Left lung (tissue), 10 donors: ENCODE results near the gene STXBP4. TPM values are rescaled to one million over a fixed set of nuclear protein-coding genes. Genes with fewer than 3 reads are reported as not detected.

Experiments used
- ATAC-seq: fragments of 200-7000 bp; cut with Tn5 transposase; one replicate; pipeline ENCODE4 v1.9.1; 2020; ENCODE audit warnings: moderate library complexity
- DNase-seq, 4 donors: peaks; one replicate each; pipeline ENCODE4 v3.0.0-alpha.2; 2013 to 2020
- H3K27ac ChIP-seq, 2 donors: fragments of 200-600 bp; sonication (generic) in 1 of 2; one replicate each; pipeline versions ENCODE4 v1.5.0 to v1.8.0; 2020 to 2021
- H3K27me3 ChIP-seq, 2 donors: fragments of 200-600 bp; sonication (generic) in 1 of 2; one replicate each; pipeline versions ENCODE4 v1.5.0 to v1.8.0; 2020 to 2021
- H3K36me3 ChIP-seq, 2 donors: fragments of 200-600 bp; sonication (generic) in 1 of 2; one replicate each; pipeline versions ENCODE4 v1.5.0 to v1.8.0; 2020 to 2021
- H3K4me1 ChIP-seq, 2 donors: fragments of 200-600 bp; one replicate each; pipeline ENCODE4 v1.8.0; 2021
- H3K4me3 ChIP-seq, 2 donors: fragments of 200-600 bp; sonication (generic) in 1 of 2; one replicate each; pipeline versions ENCODE4 v1.5.0 to v1.8.0; 2020 to 2021; ENCODE audit warnings: mild to moderate bottlenecking in 1 of 2
- H3K9me3 ChIP-seq, 2 donors: fragments of 200-600 bp; sonication (generic) in 1 of 2; one replicate each; pipeline versions ENCODE4 v1.5.0 to v1.8.0; 2020 to 2021
- intact Hi-C, 2 donors: fragments of 100-400 bp; cut with DNase I; formaldehyde crosslinking; loops; one replicate each; pipeline versions ENCODE4 v1.11.2 to v1.14.2; 2022
- polyA plus RNA-seq, 6 donors: library from polyadenylated mRNA; unstranded; fragments of 120-200 nt; gene quantifications; one replicate each; pipeline ENCODE4 v1.2.1, GENCODE V29; 2013; ENCODE audit not compliant: insufficient read length in 6 of 6
- total RNA-seq, 2 donors: library from RNA; stranded (reverse); fragmentation: NEBNext Ultra II Directional; extraction: Animal tissue kit (Norgen Biotek cat#: 25700); gene quantifications; one replicate each; pipeline ENCODE4 v1.2.1, GENCODE V29; 2021
- TF ChIP-seq, protein P1 (sequence below), 2 donors: fragments of 200-600 bp; sonication (generic) in 1 of 2; IDR thresholded peaks; one replicate each; pipeline versions ENCODE4 v1.5.0 to v1.8.0; 2021; ENCODE audit warnings: antibody characterized with exemption in 2 of 2
- donor health status: DM: no; HTN: yes; CAD: no.
- donor health status: DM: no; HTN: no; CAD: no.

Gene STXBP4
- total and polyA plus RNA-seq, 8 donors, result 12.7 to 22.0 (median 15.5) TPM

- ATAC-seq (no peak), DNase-seq (no peak)
- intact Hi-C loops, result no loop called here
- no peaks in the 10 kb centered on the region for H3K4me1 ChIP-seq
- TF ChIP-seq, protein P1, sequence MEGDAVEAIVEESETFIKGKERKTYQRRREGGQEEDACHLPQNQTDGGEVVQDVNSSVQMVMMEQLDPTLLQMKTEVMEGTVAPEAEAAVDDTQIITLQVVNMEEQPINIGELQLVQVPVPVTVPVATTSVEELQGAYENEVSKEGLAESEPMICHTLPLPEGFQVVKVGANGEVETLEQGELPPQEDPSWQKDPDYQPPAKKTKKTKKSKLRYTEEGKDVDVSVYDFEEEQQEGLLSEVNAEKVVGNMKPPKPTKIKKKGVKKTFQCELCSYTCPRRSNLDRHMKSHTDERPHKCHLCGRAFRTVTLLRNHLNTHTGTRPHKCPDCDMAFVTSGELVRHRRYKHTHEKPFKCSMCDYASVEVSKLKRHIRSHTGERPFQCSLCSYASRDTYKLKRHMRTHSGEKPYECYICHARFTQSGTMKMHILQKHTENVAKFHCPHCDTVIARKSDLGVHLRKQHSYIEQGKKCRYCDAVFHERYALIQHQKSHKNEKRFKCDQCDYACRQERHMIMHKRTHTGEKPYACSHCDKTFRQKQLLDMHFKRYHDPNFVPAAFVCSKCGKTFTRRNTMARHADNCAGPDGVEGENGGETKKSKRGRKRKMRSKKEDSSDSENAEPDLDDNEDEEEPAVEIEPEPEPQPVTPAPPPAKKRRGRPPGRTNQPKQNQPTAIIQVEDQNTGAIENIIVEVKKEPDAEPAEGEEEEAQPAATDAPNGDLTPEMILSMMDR (IDR thresholded peaks at IDR 0.05), result no peak
- H3K27me3 ChIP-seq, result no peaks in the 10 kb centered on the region
- no peak overlapping the region for H3K27ac ChIP-seq
- no peaks in the 10 kb centered on the region for H3K36me3 ChIP-seq
- no peak overlapping the region for H3K4me3 ChIP-seq
- peaks cover 0 to 10% of the 10 kb centered on the region in 2 donors for H3K9me3 ChIP-seq
Observed at GRCh38 chr17:55110521-55110920, 142.0 kb downstream of the STXBP4 start.

GRCh38 chr17:55114283-55114682 lies 145.7 kb downstream of the STXBP4 start:
- Histone ChIP-seq H3K9me3 (no peaks in the 10 kb centered on the region), H3K4me3 (no peak overlapping the region), H3K4me1 (no peaks in the 10 kb centered on the region), H3K27ac (no peak overlapping the region), H3K27me3 (no peaks in the 10 kb centered on the region), H3K36me3 (no peaks in the 10 kb centered on the region)
- ATAC-seq (no peak), DNase-seq (no peak)
- TF ChIP-seq, protein P1 (IDR thresholded peaks at IDR 0.05), result no peak
- intact Hi-C loops, result no loop called here

GRCh38 chr17:55116440-55116914 lies 147.9 kb downstream of the STXBP4 start:
- peak in 2 of 4 donors; percentile 4 to 21 for DNase-seq
- intact Hi-C loops, result no loop called here
- no peak for ATAC-seq

GRCh38 chr17:55117164-55117563 lies 148.6 kb downstream of the STXBP4 start:
- H3K27ac ChIP-seq, result no peak overlapping the region
- no peaks in the 10 kb centered on the region for H3K27me3 ChIP-seq
- DNase-seq, result peak in 2 of 4 donors; percentile 6 to 36
- ATAC-seq, result no peak
- no peaks in the 10 kb centered on the region for H3K36me3 ChIP-seq
- H3K9me3 ChIP-seq, result no peaks in the 10 kb centered on the region
- H3K4me1 ChIP-seq, result no peaks in the 10 kb centered on the region
- H3K4me3 ChIP-seq, result no peak overlapping the region
- intact Hi-C loops, result no loop called here
- TF ChIP-seq, protein P1 (IDR thresholded peaks at IDR 0.05), result no peak

More at GRCh38 chr17:55116440-55116914, 147.9 kb downstream of the STXBP4 start:
- H3K27ac ChIP-seq, result no peak overlapping the region
- no peaks in the 10 kb centered on the region for H3K9me3 ChIP-seq
- H3K4me3 ChIP-seq, result no peak overlapping the region
- TF ChIP-seq, protein P1 (IDR thresholded peaks at IDR 0.05), result no peak
- H3K4me1 ChIP-seq, result no peaks in the 10 kb centered on the region
- H3K36me3 ChIP-seq, result no peaks in the 10 kb centered on the region
- no peaks in the 10 kb centered on the region for H3K27me3 ChIP-seq

DNA sequence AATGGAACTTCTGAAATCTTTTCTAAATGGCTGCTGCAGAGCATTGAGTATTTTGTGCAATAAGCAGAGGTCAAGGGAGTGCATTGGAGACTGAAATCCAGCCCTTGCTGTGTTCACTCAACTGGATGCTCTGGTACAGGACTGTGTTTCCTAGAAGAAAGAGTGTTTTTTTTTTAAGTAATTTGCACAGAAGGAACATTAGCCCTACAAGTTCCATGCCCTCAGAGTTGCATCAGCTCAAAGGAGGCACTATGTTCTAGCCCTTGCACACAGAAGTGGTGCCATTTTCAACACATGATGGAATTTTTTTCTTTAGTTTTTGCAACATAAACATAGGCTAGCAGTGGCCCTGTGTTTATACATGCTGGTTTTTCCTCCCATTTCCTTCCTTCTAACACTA lies 152.1 kb downstream of the STXBP4 start:
- intact Hi-C loops, result no loop called here
- Histone ChIP-seq H3K27me3 (no peaks in the 10 kb centered on the region), H3K4me3 (no peak overlapping the region), H3K27ac (no peak overlapping the region), H3K36me3 (no peaks in the 10 kb centered on the region), H3K9me3 (no peaks in the 10 kb centered on the region), H3K4me1 (no peaks in the 10 kb centered on the region)
- DNase-seq, result no peak
- no peak for ATAC-seq
- TF ChIP-seq, protein P1 (IDR thresholded peaks at IDR 0.05), result no peak
